ENCODE data around the gene VPS16. TPM values are rescaled to one million over a fixed set of nuclear protein-coding genes. Genes with fewer than 3 reads are reported as not detected.

VPS16 gene
- 10 to 100 TPM; 22.0 to 37.5 (median 30.2) TPM for total RNA-seq

GRCh38 chr20:2840138-2840966, at the start of gene VPS16, which contains the start of gene PCED1A:
Gene VPS16 (plus strand): TSS chr20:2840745. CDS start chr20:2840775, 30 bp downstream.
Gene PCED1A (minus strand): TSS chr20:2840655. CDS start chr20:2839912, 743 bp downstream.
- peaks cover 15 to 32% (median 25%) of the 10 kb centered on the region in 4 donors for H3K4me1 ChIP-seq
- no peaks in the 10 kb centered on the region for H3K27me3 ChIP-seq
- no peaks in the 10 kb centered on the region for H3K9me3 ChIP-seq
- peak; percentile 79 to 88 for TF ChIP-seq POLR2AphosphoS5 (IDR thresholded peaks at IDR 0.05)
- TF ChIP-seq, protein P1, sequence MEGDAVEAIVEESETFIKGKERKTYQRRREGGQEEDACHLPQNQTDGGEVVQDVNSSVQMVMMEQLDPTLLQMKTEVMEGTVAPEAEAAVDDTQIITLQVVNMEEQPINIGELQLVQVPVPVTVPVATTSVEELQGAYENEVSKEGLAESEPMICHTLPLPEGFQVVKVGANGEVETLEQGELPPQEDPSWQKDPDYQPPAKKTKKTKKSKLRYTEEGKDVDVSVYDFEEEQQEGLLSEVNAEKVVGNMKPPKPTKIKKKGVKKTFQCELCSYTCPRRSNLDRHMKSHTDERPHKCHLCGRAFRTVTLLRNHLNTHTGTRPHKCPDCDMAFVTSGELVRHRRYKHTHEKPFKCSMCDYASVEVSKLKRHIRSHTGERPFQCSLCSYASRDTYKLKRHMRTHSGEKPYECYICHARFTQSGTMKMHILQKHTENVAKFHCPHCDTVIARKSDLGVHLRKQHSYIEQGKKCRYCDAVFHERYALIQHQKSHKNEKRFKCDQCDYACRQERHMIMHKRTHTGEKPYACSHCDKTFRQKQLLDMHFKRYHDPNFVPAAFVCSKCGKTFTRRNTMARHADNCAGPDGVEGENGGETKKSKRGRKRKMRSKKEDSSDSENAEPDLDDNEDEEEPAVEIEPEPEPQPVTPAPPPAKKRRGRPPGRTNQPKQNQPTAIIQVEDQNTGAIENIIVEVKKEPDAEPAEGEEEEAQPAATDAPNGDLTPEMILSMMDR (IDR thresholded peaks at IDR 0.05), result no peak
- TF ChIP-seq POLR2A (IDR thresholded peaks at IDR 0.05; ENCODE audit: low read depth), result no peak
- no peak for TF ChIP-seq EP300 (IDR thresholded peaks at IDR 0.05)
- peak within 1 kb of the TSS; percentile 89 to 94 (median 91) for H3K27ac ChIP-seq (replicated peaks in 1 of 4)
- DNase-seq (ENCODE audit: extremely low spot score), result peak; percentile 96
- 0% methylated on average over 14 of the region's 98 CpGs for WGBS
- intact Hi-C loops (cut with DNase I), result loop anchor here (2.0 to 10.0 kb wide), 2 partner anchors 32 to 146 kb away; partner anchors contain the start of genes EBF4 and PTPRA
- H3K36me3 ChIP-seq, result peaks cover 0 to 30% (median 20%) of the 10 kb centered on the region in 4 donors
- H3K4me3 ChIP-seq, result peak within 1 kb of the TSS; percentile 84 to 96 (median 93)

- TF ChIP-seq, protein P1 (IDR thresholded peaks at IDR 0.05), result no peak
- TF ChIP-seq EP300 (IDR thresholded peaks at IDR 0.05), result no peak
- TF ChIP-seq POLR2A (IDR thresholded peaks at IDR 0.05; ENCODE audit: low read depth), result no peak
- no peak for TF ChIP-seq POLR2AphosphoS5 (IDR thresholded peaks at IDR 0.05)
- intact Hi-C loops (cut with DNase I), result no loop called here
- Histone ChIP-seq H3K27me3 (peaks cover 0 to 68% (median 5%) of the 10 kb centered on the region in 4 donors), H3K4me3 (no peak overlapping the region), H3K9me3 (no peaks in the 10 kb centered on the region), H3K27ac (replicated peaks in 1 of 4) (no peak overlapping the region), H3K4me1 (no peaks in the 10 kb centered on the region), H3K36me3 (no peaks in the 10 kb centered on the region)
- no peak for DNase-seq (ENCODE audit: extremely low spot score)
- WGBS, result 88% methylated on average over 5 of the region's 6 CpGs
Measured at GRCh38 chr20:2793471-2793870, 47.1 kb upstream of the VPS16 start.

DNA sequence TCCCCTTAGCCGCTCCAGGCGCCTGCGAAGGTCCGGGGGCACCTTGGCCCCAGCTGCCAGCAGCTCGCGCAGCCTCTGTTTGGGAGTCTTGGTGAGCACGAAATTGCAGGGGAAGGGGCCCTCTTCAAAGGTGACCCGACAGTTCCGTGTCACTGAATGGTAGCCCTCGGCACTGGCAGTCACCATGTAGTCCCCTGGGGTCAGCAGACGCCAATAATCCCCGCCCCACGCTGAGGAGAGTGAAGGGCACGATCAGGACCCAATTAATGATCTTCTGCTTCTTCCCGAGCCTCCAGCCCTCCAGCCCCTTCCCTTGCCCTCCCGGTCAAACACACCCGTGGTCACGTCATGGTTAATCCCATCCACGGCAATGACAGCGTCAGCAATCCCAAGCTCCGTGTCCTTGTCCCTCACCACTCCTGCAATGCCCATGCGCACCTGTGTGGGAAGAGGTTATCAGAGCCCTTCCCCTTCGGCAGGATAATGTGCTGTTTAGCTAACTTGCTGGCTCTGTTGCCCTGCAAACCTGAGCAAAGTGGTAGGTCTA, 46.3 kb upstream of the VPS16 start:
- H3K27me3 ChIP-seq, result peaks cover 0 to 70% (median 5%) of the 10 kb centered on the region in 4 donors
- no peak for DNase-seq (ENCODE audit: extremely low spot score)

DNA sequence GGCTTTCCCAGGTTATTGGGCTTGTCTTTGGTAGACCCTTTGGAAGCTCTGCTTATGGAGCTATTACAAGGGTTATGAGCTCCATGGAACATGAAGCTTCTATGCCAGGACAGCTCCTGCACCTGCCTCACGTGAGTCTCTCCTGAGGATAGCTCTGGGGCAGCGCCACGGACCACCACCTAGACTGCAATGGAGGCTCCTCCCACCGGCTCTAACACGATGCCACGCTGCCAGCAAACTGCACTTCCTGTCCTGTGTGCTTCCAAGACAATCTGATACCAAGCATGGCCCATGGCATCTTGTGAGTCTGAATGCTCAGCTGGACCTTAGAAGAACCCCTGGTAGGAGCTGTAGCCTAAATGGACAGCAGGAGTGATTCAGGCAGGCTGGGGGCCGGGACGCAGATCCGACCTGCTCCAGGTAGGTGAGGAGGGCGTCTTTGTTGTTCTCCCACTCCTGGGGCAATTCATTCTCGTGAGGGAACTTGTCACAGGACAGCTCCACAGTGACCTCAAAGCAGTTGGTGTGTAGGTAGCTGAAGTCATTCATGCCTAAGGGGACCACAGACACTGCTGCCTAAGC, 45.6 kb upstream of the VPS16 start:
- TF ChIP-seq POLR2A (IDR thresholded peaks at IDR 0.05; ENCODE audit: low read depth) (no peak), POLR2AphosphoS5 (IDR thresholded peaks at IDR 0.05) (no peak), EP300 (IDR thresholded peaks at IDR 0.05) (no peak)
- TF ChIP-seq, protein P1 (IDR thresholded peaks at IDR 0.05), result no peak
- peak; percentile 89 for DNase-seq (ENCODE audit: extremely low spot score)

More for the DNA sequence above, 46.3 kb upstream of the VPS16 start:
- Histone ChIP-seq H3K9me3 (no peaks in the 10 kb centered on the region), H3K4me3 (no peak overlapping the region), H3K36me3 (no peaks in the 10 kb centered on the region), H3K27ac (replicated peaks in 1 of 4) (no peak overlapping the region), H3K4me1 (peaks cover 0 to 3% (median 1%) of the 10 kb centered on the region in 4 donors)
- intact Hi-C loops (cut with DNase I), result no loop called here
- 90% methylated on average over 23 of the region's 23 CpGs for WGBS
- TF ChIP-seq POLR2AphosphoS5 (IDR thresholded peaks at IDR 0.05), result no peak
- no peak for TF ChIP-seq EP300 (IDR thresholded peaks at IDR 0.05)
- TF ChIP-seq, protein P1 (IDR thresholded peaks at IDR 0.05), result no peak
- no peak for TF ChIP-seq POLR2A (IDR thresholded peaks at IDR 0.05; ENCODE audit: low read depth)

More for the DNA sequence above, 45.6 kb upstream of the VPS16 start:
- WGBS, result 82% methylated on average over 6 of the region's 11 CpGs
- Histone ChIP-seq H3K4me3 (no peak overlapping the region), H3K27ac (replicated peaks in 1 of 4) (no peak overlapping the region), H3K4me1 (peaks cover 0 to 10% (median 8%) of the 10 kb centered on the region in 4 donors), H3K27me3 (peaks cover 0 to 70% (median 7%) of the 10 kb centered on the region in 4 donors), H3K9me3 (no peaks in the 10 kb centered on the region), H3K36me3 (no peaks in the 10 kb centered on the region)
- intact Hi-C loops (cut with DNase I), result no loop called here
